ENCODE data around the gene FGF12. TPM values are rescaled to one million over a fixed set of nuclear protein-coding genes. Genes with fewer than 3 reads are reported as not detected.
"Not testable (repeated sequence)": the region's sequence is repeated elsewhere in the genome, so short reads cannot be mapped to it uniquely, and the experiment has no call there.

FGF12 gene
- 100 to 1,000 TPM in 2 of 8 experiments, 10 to 100 TPM in 5, 1 to 10 TPM in 1; 8.2 to 173 (median 21.6) TPM for total RNA-seq

GRCh38 chr3:192727032-192727847, at the start of gene FGF12:
FGF12 (minus strand) TSS chr3:192727541.
- in situ Hi-C loops (cut with MboI; ENCODE audit: low pct_unique_long_range_greater_than_20kb in 2 of 9, low sequenced_read_pairs in 9 of 9, unreplicated experiment in 9 of 9) = no loop called here
- H3K27ac ChIP-seq = no peak within 1 kb of the TSS
- peak; percentile 72 to 94 (median 92) for ATAC-seq (replicated peaks in 6 of 8)
- H3K4me3 ChIP-seq = peak within 1 kb of the TSS; percentile 36 to 55 (median 45)
- no peaks in the 10 kb centered on the region for H3K4me1 ChIP-seq (replicated peaks in 1 of 2)
- WGBS, 10 experiments = 0 to 8% (median 0%) methylated on average over 2 to 22 of the region's 36 CpGs; no CpG with 5 or more reads in 2 of the 10 experiments

DNA sequence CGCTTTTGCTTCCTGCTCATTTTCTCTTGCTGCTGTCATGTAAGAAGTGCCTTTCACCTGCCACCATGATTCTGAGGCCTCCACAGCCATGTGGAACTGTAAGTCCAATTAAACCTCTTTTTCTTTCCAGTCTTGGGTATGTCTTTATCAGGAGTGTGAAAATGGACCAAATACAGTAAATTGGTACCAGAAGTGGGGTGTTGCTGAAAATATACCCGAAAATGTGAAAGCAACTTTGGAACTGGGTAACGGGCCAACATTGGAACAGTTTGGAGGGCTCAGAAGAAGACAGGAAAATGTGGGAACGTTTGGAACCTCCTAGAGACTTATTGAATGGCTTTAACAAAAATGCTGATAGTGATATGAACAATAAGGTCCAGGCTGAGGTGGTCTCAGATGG, 47.0 kb upstream of the FGF12 start:
- not testable (repeated sequence) for H3K27ac ChIP-seq; H3K4me1 ChIP-seq (replicated peaks in 1 of 2); ATAC-seq (replicated peaks in 6 of 8); H3K4me3 ChIP-seq
- WGBS, 10 experiments = 0 to 100% (median 58%) methylated on average over 1 to 4 of the region's 4 CpGs; no CpG with 5 or more reads in 2 of the 10 experiments
- in situ Hi-C loops (cut with MboI; ENCODE audit: low pct_unique_long_range_greater_than_20kb in 2 of 9, low sequenced_read_pairs in 9 of 9, unreplicated experiment in 9 of 9) = loop anchor here in 2 of 9 experiments (10.0 to 25.0 kb wide), 2 partner anchors 210 to 312 kb away; no protein-coding TSS in a partner anchor

- 0 to 80% (median 46%) methylated on average over 1 to 5 of the region's 5 CpGs for WGBS, 10 experiments
- no peaks in the 10 kb centered on the region for H3K4me1 ChIP-seq (replicated peaks in 1 of 2)
- no peak overlapping the region for H3K27ac ChIP-seq
- peak in 4 of 8 experiments; percentile 52 to 100 (median 100) for ATAC-seq (replicated peaks in 6 of 8)
- in situ Hi-C loops (cut with MboI; ENCODE audit: low pct_unique_long_range_greater_than_20kb in 2 of 9, low sequenced_read_pairs in 9 of 9, unreplicated experiment in 9 of 9) = loop anchor here in 2 of 9 experiments (10.0 to 25.0 kb wide), 2 partner anchors 208 to 310 kb away; no protein-coding TSS in a partner anchor
- no peak overlapping the region for H3K4me3 ChIP-seq
Measured at GRCh38 chr3:192772240-192772894, 45.0 kb upstream of the FGF12 start.

DNA sequence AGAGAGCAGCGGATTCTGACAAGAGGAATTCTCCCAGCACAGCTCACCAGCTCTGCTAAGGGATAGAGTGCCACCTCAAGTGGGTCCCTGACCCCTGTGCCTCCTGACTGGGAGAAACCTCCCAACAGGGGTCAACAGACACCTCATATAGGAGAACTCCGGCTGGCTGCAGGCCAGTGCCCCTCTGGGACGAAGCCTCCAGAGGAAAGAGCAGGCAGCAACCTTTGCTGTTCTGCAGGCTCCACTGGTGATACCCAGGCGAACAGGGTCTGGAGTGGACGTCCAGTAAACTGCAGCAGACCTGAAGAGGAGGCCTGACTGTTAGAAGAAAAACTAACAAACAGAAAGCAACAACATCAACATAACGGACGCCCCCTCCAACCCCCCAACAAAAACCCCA, 31.3 kb upstream of the FGF12 start:
- Histone ChIP-seq H3K4me1 (replicated peaks in 1 of 2) (no peaks in the 10 kb centered on the region), H3K4me3 (no peak overlapping the region), H3K27ac (no peak overlapping the region)
- WGBS, 10 experiments = 21 to 100% (median 72%) methylated on average over 2 to 6 of the region's 7 CpGs; no CpG with 5 or more reads in 3 of the 10 experiments
- ATAC-seq (replicated peaks in 6 of 8) = no peak
- in situ Hi-C loops (cut with MboI; ENCODE audit: low pct_unique_long_range_greater_than_20kb in 2 of 9, low sequenced_read_pairs in 9 of 9, unreplicated experiment in 9 of 9) = loop anchor here in 2 of 9 experiments (25.0 kb wide), 1 partner anchor 296 kb away; no protein-coding TSS in a partner anchor

- ATAC-seq (replicated peaks in 6 of 8) = no peak
- no peak overlapping the region for H3K27ac ChIP-seq
- WGBS, 10 experiments = 0 to 93% (median 50%) methylated on average over 1 to 2 of the region's 2 CpGs; no CpG with 5 or more reads in 3 of the 10 experiments
- no peaks in the 10 kb centered on the region for H3K4me1 ChIP-seq (replicated peaks in 1 of 2)
- in situ Hi-C loops (cut with MboI; ENCODE audit: low pct_unique_long_range_greater_than_20kb in 2 of 9, low sequenced_read_pairs in 9 of 9, unreplicated experiment in 9 of 9) = loop anchor here in 2 of 9 experiments (25.0 kb wide), 1 partner anchor 289 kb away; no protein-coding TSS in a partner anchor
- H3K4me3 ChIP-seq = no peak overlapping the region
Measured at GRCh38 chr3:192751148-192751547, 23.8 kb upstream of the FGF12 start.

- H3K27ac ChIP-seq = no peak overlapping the region
- no peak overlapping the region for H3K4me3 ChIP-seq
- 20 to 94% (median 65%) methylated on average over 1 to 5 of the region's 5 CpGs for WGBS, 10 experiments
- no peaks in the 10 kb centered on the region for H3K4me1 ChIP-seq (replicated peaks in 1 of 2)
- in situ Hi-C loops (cut with MboI; ENCODE audit: low pct_unique_long_range_greater_than_20kb in 2 of 9, low sequenced_read_pairs in 9 of 9, unreplicated experiment in 9 of 9) = loop anchor here in 2 of 9 experiments (25.0 kb wide), 1 partner anchor 288 kb away; no protein-coding TSS in a partner anchor
- ATAC-seq (replicated peaks in 6 of 8) = no peak
Measured at GRCh38 chr3:192750201-192750600, 22.9 kb upstream of the FGF12 start.

DNA sequence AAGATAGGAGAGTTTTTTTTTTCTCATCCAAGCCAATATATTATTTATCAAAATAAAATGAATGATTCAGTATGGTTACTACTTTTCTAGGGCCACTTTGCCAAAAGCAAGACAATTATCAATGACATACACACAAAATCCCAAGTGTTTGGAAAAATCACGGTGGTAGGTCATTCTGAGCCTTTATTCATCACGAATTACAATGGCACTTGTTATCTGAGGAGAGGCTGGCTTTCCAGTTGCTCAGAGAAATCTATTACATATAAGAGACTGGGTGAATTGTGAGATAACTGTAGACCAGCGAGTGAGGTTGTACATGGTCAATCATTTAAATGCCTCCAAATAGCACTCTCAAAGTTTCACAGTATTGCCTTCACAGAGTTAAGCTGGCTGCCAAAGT, 20.4 kb upstream of the FGF12 start:
- H3K4me1 ChIP-seq (replicated peaks in 1 of 2) = no peaks in the 10 kb centered on the region
- ATAC-seq (replicated peaks in 6 of 8) = no peak
- no peak overlapping the region for H3K4me3 ChIP-seq
- 0 to 100% (median 39%) methylated on average over 1 to 3 of the region's 3 CpGs; no CpG with 5 or more reads in 2 of the 10 experiments for WGBS, 10 experiments
- H3K27ac ChIP-seq = no peak overlapping the region
- in situ Hi-C loops (cut with MboI; ENCODE audit: low pct_unique_long_range_greater_than_20kb in 2 of 9, low sequenced_read_pairs in 9 of 9, unreplicated experiment in 9 of 9) = no loop called here

GRCh38 chr3:192747145-192747544, 19.8 kb upstream of the FGF12 start:
- ATAC-seq (replicated peaks in 6 of 8) = no peak
- in situ Hi-C loops (cut with MboI; ENCODE audit: low pct_unique_long_range_greater_than_20kb in 2 of 9, low sequenced_read_pairs in 9 of 9, unreplicated experiment in 9 of 9) = no loop called here
- Histone ChIP-seq H3K4me3 (no peak overlapping the region), H3K27ac (no peak overlapping the region), H3K4me1 (replicated peaks in 1 of 2) (no peaks in the 10 kb centered on the region)
- WGBS, 10 experiments = 0 to 40% (median 17%) methylated on average over 1 of the region's 1 CpG; no CpG with 5 or more reads in 7 of the 10 experiments

- 20 to 86% methylated on average over 1 of the region's 7 CpGs; no CpG with 5 or more reads in 8 of the 10 experiments for WGBS, 10 experiments
- H3K4me3 ChIP-seq = no peak overlapping the region
- no peak for ATAC-seq (replicated peaks in 6 of 8)
- in situ Hi-C loops (cut with MboI; ENCODE audit: low pct_unique_long_range_greater_than_20kb in 2 of 9, low sequenced_read_pairs in 9 of 9, unreplicated experiment in 9 of 9) = no loop called here
- H3K27ac ChIP-seq = no peak overlapping the region
- H3K4me1 ChIP-seq (replicated peaks in 1 of 2) = no peaks in the 10 kb centered on the region
Measured at GRCh38 chr3:192745150-192745549, 17.8 kb upstream of the FGF12 start.

GRCh38 chr3:192744604-192745003, 17.3 kb upstream of the FGF12 start:
- H3K27ac ChIP-seq; H3K4me3 ChIP-seq; H3K4me1 ChIP-seq (replicated peaks in 1 of 2); ATAC-seq (replicated peaks in 6 of 8); in situ Hi-C loops (cut with MboI; ENCODE audit: low pct_unique_long_range_greater_than_20kb in 2 of 9, low sequenced_read_pairs in 9 of 9, unreplicated experiment in 9 of 9): not testable (repeated sequence)
- no CpG with 5 or more reads among the region's 19 CpGs for WGBS, 10 experiments

DNA sequence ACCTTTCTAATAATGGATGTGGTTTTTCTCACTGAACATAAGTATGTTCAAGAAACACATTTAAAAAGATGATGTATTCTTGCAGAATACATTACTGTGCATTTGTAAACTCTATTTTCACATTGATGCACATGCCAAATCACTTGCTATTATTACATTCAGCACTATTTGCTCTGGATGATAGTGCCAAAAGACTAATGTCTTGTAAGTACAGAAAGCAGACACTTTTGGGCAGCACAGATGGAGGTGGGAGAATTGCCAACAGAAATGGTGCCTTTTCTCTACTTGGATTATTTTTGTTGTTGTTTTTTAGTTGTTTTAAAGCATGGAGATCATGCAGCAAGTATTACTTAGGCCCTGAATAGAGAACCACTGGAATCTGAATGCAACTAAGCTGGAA, 10.2 kb upstream of the FGF12 start:
- no peaks in the 10 kb centered on the region for H3K4me1 ChIP-seq (replicated peaks in 1 of 2)
- no peak overlapping the region for H3K4me3 ChIP-seq
- no peak overlapping the region for H3K27ac ChIP-seq
- ATAC-seq (replicated peaks in 6 of 8) = no peak
- in situ Hi-C loops (cut with MboI; ENCODE audit: low pct_unique_long_range_greater_than_20kb in 2 of 9, low sequenced_read_pairs in 9 of 9, unreplicated experiment in 9 of 9) = no loop called here

- Histone ChIP-seq H3K4me1 (replicated peaks in 1 of 2) (no peaks in the 10 kb centered on the region), H3K4me3 (no peak overlapping the region), H3K27ac (no peak overlapping the region)
- 0 to 88% (median 77%) methylated on average over 1 to 3 of the region's 3 CpGs; no CpG with 5 or more reads in 1 of the 10 experiments for WGBS, 10 experiments
- in situ Hi-C loops (cut with MboI; ENCODE audit: low pct_unique_long_range_greater_than_20kb in 2 of 9, low sequenced_read_pairs in 9 of 9, unreplicated experiment in 9 of 9) = no loop called here
- ATAC-seq (replicated peaks in 6 of 8) = no peak
Measured at GRCh38 chr3:192731233-192731632, 3.9 kb upstream of the FGF12 start.

DNA sequence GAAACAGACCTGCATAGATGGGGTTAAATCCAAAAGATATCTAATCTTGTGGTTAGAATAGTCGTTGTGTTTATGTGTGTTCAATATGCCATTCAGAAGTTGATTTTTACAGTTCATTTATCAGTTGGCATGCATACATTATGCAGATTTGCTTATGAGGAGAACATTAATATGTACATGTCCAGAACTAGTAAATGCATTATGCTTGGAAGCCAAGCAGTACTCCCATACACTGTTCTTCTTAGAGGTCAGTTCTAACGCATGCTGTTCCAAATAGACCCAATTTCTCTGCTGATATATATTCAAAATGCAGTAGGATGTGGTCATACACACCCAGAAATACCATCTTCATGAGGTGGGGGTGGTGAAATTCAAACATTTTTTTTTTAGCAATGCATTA, 956 bp downstream of the FGF12 start:
- peak overlapping the region; percentile 36 to 55 (median 45) for H3K4me3 ChIP-seq
- 0 to 53% (median 13%) methylated on average over 1 to 2 of the region's 2 CpGs; no CpG with 5 or more reads in 1 of the 10 experiments for WGBS, 10 experiments
- H3K27ac ChIP-seq = no peak overlapping the region
- peak in 3 of 8 experiments; percentile 71 to 79 (median 78) for ATAC-seq (replicated peaks in 6 of 8)
- no peaks in the 10 kb centered on the region for H3K4me1 ChIP-seq (replicated peaks in 1 of 2)
- in situ Hi-C loops (cut with MboI; ENCODE audit: low pct_unique_long_range_greater_than_20kb in 2 of 9, low sequenced_read_pairs in 9 of 9, unreplicated experiment in 9 of 9) = no loop called here

Data from motor neuron (in vitro differentiated cells).